Prostate gland (tissue), 2 donors: ENCODE data around the gene TMEM44. TPM values are rescaled to one million over a fixed set of nuclear protein-coding genes. Genes with fewer than 3 reads are reported as not detected.

Experiments used
- DNase-seq: peaks from one replicate; pipeline ENCODE4 v3.0.0-alpha.2; 2019; ENCODE audit warnings: low spot score
- H3K27ac ChIP-seq, 2 donors: fragments of 200-600 bp; sonication (generic); 2 replicates each; pipeline ENCODE4 v1.5.1; 2017 to 2019
- H3K27me3 ChIP-seq: fragments of 200-600 bp; sonication (generic); replicated peaks from 2 replicates; pipeline ENCODE4 v1.5.1; 2019; ENCODE audit not compliant: insufficient read depth
- H3K36me3 ChIP-seq, 2 donors: fragments of 200-600 bp; sonication (generic); 1 replicate in 1 of 2; 2 replicates in 1 of 2; pipeline versions ENCODE4 v1.5.1 to v1.8.1; 2017 to 2019
- H3K4me1 ChIP-seq: fragments of 200-600 bp; sonication (generic); replicated peaks from 2 replicates; pipeline ENCODE4 v1.5.1; 2019
- H3K4me3 ChIP-seq, 2 donors: fragments of 200-600 bp; sonication (generic); 2 replicates each; pipeline ENCODE4 v1.5.1; 2017 to 2019
- H3K9me3 ChIP-seq: fragments of 200-600 bp; sonication (generic); 2 replicates; pipeline ENCODE4 v1.5.1; 2017
- POLR2A ChIP-seq: fragments of 450-650 bp; IDR thresholded peaks from one replicate; pipeline ENCODE4 v1.6.1; 2016; ENCODE audit warnings: antibody characterized with exemption, mild to moderate bottlenecking
- POLR2AphosphoS5 ChIP-seq: sonication (generic); formaldehyde crosslinking; IDR thresholded peaks from one replicate; pipeline ENCODE4 v1.6.1; 2017; ENCODE audit warnings: antibody characterized with exemption
- WGBS: methylation state at CpG from one replicate; pipeline ENCODE4 v1.1.5; 2018; 5-methylcytosine and 5-hydroxymethylcytosine counted together
- intact Hi-C: fragments of 100-400 bp; cut with DNase I; formaldehyde crosslinking; loops from one replicate; pipeline ENCODE4 v1.14.2; 2022
- total RNA-seq, 2 donors: library from RNA; depleted of rRNA; stranded (reverse); fragments of >200 nt; gene quantifications; one replicate each; pipeline ENCODE4 v1.1.0, GENCODE V29; 2016
- TF ChIP-seq, protein P1 (sequence below), 4 experiments: fragments of 200-600 bp in 2 of 4; fragments of 450-650 bp in 2 of 4; sonication (generic) in 2 of 4; IDR thresholded peaks; 1 replicate in 3 of 4; 2 replicates in 1 of 4; pipeline ENCODE4 v1.5.1; 2016 to 2019; ENCODE audit warnings: antibody characterized with exemption in 4 of 4, mild to moderate bottlenecking in 2 of 4, moderate library complexity in 2 of 4

Gene TMEM44
- total RNA-seq, 2 donors from 2014 or later: 11.0 to 11.1 TPM

DNA sequence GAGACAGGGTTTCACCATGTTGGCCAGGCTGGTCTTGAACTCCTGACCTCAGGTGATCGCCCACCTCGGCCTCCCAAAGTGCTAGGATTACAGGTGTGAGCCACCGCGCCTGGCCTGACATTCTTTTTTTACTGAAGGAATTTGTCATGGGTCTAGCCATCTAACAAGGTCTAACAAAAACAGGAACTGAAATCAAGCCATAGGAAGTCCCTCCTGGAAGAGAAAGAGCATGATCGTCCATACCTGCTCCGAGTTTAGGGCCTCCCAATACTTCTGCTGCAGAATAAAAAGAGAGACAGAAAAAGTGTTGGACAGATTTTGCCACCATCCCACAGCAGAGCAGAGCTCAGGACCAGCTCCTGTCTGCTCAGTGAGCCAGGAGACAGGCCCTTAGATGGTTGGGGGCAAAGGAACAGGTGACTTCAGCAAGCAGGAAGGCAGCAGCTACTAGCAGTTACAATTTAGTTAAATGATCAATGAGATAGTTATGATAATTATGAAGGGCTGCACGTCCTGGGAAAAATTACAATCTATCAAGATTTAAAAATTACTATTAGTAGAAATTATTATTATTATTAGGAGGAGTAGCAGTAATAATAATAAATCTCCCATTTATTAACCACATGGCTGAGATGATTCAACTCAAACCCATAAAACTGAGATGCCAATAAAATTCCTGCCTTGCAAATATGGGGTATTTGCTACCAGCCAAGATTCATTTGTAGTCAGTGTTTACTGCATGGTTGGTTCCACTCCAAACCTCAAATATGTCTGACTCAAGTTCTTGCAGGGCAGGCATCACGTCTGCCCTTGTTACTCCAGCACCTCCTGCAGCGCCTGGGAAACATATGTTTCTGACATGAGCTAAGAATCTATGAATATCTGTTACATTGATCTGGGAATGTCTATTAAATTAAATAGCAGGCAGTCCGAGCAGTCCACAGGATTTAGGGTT lies 40.1 kb downstream of the TMEM44 start:
- H3K27me3 ChIP-seq: no peaks in the 10 kb centered on the region
- H3K4me1 ChIP-seq: peaks cover 7% of the 10 kb centered on the region
- TF ChIP-seq POLR2AphosphoS5: peak; percentile 97
- TF ChIP-seq POLR2A: no peak
- TF ChIP-seq, protein P1, sequence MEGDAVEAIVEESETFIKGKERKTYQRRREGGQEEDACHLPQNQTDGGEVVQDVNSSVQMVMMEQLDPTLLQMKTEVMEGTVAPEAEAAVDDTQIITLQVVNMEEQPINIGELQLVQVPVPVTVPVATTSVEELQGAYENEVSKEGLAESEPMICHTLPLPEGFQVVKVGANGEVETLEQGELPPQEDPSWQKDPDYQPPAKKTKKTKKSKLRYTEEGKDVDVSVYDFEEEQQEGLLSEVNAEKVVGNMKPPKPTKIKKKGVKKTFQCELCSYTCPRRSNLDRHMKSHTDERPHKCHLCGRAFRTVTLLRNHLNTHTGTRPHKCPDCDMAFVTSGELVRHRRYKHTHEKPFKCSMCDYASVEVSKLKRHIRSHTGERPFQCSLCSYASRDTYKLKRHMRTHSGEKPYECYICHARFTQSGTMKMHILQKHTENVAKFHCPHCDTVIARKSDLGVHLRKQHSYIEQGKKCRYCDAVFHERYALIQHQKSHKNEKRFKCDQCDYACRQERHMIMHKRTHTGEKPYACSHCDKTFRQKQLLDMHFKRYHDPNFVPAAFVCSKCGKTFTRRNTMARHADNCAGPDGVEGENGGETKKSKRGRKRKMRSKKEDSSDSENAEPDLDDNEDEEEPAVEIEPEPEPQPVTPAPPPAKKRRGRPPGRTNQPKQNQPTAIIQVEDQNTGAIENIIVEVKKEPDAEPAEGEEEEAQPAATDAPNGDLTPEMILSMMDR (IDR thresholded peaks at IDR 0.05): peak in 1 of 4 experiments; percentile 18
- peak; percentile 89 for DNase-seq
- H3K27ac ChIP-seq: peak overlapping the region in 1 of 2 donors; percentile 34
- H3K9me3 ChIP-seq: no peaks in the 10 kb centered on the region
- intact Hi-C loops: loop anchor here (10.0 kb wide), 1 partner anchor 258 kb away; no protein-coding TSS in a partner anchor
- WGBS: 61% methylated on average over 10 of the region's 10 CpGs
- no peak overlapping the region for H3K4me3 ChIP-seq
- H3K36me3 ChIP-seq: no peaks in the 10 kb centered on the region

DNA sequence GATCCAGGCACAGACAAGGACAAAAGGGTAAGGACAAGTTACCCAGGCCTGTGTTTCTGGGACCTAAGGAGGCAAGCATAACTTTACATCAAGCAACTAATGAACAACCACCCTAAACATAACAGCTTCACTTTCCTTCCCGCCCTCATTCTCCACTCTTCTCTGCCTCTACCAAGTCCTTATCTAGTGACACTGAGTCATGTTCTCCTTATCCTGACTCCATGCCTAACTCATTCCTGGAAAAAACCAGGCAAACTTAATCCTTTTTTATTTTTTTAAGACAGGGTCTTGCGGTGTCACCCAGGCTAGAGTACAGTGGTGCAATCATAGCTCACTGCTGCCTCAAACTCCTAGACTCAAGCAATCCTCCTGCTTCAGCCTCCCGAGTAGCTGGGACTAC lies 44.5 kb downstream of the TMEM44 start:
- no peak overlapping the region for H3K4me3 ChIP-seq
- 94% methylated on average over 3 of the region's 3 CpGs for WGBS

DNA sequence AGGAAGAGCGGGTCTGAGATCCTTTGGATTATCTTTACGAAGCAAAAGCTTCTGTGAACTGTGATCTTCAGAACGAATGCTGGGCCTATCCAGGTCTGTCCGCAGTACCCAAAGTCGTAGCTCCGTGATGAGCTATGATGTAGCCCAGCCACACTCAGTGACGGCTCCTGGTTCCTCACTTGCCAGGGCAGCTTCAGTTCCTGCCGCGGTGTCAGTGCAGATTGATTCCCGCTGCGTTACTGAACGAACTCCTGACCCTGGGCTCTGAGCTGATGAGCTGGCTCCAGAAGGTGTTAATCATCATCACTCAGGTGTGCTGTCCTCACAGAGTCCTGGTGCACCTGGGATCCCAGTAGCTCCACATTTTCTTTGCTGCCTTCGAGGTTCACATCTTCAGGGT lies 45.0 kb downstream of the TMEM44 start:
- H3K9me3 ChIP-seq: no peaks in the 10 kb centered on the region
- no peak for DNase-seq
- WGBS: 94% methylated on average over 13 of the region's 13 CpGs
- TF ChIP-seq, protein P1 (IDR thresholded peaks at IDR 0.05): no peak
- TF ChIP-seq POLR2A: no peak
- intact Hi-C loops: no loop called here
- H3K36me3 ChIP-seq: no peaks in the 10 kb centered on the region
- H3K4me1 ChIP-seq: peaks cover 3% of the 10 kb centered on the region
- H3K27ac ChIP-seq: no peak overlapping the region
- H3K4me3 ChIP-seq: no peak overlapping the region
- no peaks in the 10 kb centered on the region for H3K27me3 ChIP-seq

More for the DNA sequence above, 44.5 kb downstream of the TMEM44 start:
- H3K4me1 ChIP-seq: peaks cover 5% of the 10 kb centered on the region
- H3K27me3 ChIP-seq: no peaks in the 10 kb centered on the region
- TF ChIP-seq POLR2AphosphoS5 (no peak), POLR2A (no peak)
- TF ChIP-seq, protein P1 (IDR thresholded peaks at IDR 0.05): no peak
- no peaks in the 10 kb centered on the region for H3K9me3 ChIP-seq
- no peaks in the 10 kb centered on the region for H3K36me3 ChIP-seq
- no peak for DNase-seq
- intact Hi-C loops: no loop called here
- H3K27ac ChIP-seq: no peak overlapping the region

DNA sequence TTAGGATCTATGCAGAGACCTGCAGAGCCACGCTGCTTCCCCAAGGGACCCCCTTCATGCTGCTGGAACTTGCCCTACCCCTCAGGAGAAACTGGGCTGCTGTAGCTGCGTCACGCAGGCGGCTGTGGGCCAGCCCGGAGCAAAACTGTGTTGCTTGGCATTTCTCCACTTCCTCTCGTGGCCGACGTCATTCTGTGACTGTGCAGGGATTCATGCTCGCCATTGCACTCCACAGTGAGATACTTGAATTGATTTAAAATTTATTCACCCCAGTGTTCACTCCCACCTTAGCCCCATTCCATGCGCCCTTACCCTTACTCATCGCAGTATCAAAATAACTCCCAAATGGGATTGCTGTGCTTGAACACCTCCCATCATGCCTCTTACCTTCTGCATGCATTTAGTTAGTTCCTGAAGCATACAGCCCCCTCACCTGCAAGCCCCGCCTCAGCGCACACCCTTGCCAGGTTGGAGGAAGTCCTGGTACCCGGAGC lies 45.7 kb downstream of the TMEM44 start:
- DNase-seq: no peak
- TF ChIP-seq, protein P1 (IDR thresholded peaks at IDR 0.05): no peak
- TF ChIP-seq POLR2A (no peak), POLR2AphosphoS5 (no peak)
- intact Hi-C loops: no loop called here
- H3K27ac ChIP-seq: no peak overlapping the region
- H3K4me1 ChIP-seq: no peaks in the 10 kb centered on the region
- no peaks in the 10 kb centered on the region for H3K9me3 ChIP-seq
- no peaks in the 10 kb centered on the region for H3K27me3 ChIP-seq
- H3K36me3 ChIP-seq: no peaks in the 10 kb centered on the region
- WGBS: 82% methylated on average over 14 of the region's 14 CpGs
- H3K4me3 ChIP-seq: no peak overlapping the region
